GM12875 (cell line): Measurements from ENCODE around the gene OXCT1.

Experiments
- H3K4me3 ChIP-seq: one replicate; pipeline ENCODE4 v1.5.1; 2011; ENCODE audit warnings: low read depth, low read length, control low read depth
- CTCF ChIP-seq: IDR thresholded peaks from 2 replicates; pipeline ENCODE4 v1.5.1; 2011; ENCODE audit warnings: low read depth, mild to moderate bottlenecking, control low read depth, inconsistent platforms, low read length, moderate library complexity, borderline replicate concordance; ENCODE audit not compliant: insufficient read depth

The OXCT1 gene

GRCh38 chr5:41707853-41708603 is 162.2 kb downstream of the OXCT1 start:
- no peak overlapping the region for H3K4me3 ChIP-seq
- peak; percentile 34; the same call in 1 of the 2 replicates for TF ChIP-seq CTCF

DNA sequence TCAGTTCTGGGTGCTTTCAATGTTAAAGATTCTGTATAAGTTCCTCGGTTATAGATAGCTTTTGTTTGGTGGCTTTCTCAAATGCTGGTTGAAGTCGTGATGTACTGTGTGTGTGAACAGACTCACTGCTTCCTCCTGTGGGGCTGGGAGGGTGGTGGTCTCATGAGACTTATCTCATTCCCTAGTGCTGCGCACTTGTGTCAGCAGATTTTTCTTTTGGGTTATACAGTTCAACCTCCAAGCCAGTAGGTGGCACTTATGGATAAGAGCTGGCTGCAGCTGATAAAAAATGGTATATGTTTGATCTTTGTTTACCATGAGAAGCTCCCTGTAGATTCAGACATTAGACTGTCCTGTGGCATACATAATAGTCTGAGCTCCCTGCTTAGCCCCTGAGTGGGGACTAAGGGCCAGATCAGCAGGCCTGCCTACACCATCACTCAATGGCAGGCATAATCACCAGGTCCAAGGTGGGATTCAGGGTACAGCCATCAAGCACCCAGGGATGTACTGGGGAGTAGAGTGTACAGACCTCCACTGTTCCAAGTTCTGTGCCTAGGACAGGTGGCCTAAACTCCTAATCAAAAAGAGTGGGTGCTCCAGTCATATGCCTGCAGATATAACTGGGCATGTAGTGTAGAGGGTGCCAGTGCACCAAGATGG is 174.2 kb downstream of the OXCT1 start:
- H3K4me3 ChIP-seq = no peak overlapping the region
- peak; percentile 44; the same call in 1 of the 2 replicates for TF ChIP-seq CTCF

GRCh38 chr5:41686767-41687166 is 183.5 kb downstream of the OXCT1 start:
- TF ChIP-seq CTCF = no peak
- H3K4me3 ChIP-seq = no peak overlapping the region

GRCh38 chr5:41686191-41686590 is 184.0 kb downstream of the OXCT1 start:
- no peak for TF ChIP-seq CTCF

GRCh38 chr5:41683181-41683580 is 187.0 kb downstream of the OXCT1 start:
- no peak for TF ChIP-seq CTCF
- no peak overlapping the region for H3K4me3 ChIP-seq

More at GRCh38 chr5:41686191-41686590, 184.0 kb downstream of the OXCT1 start:
- no peak overlapping the region for H3K4me3 ChIP-seq

DNA sequence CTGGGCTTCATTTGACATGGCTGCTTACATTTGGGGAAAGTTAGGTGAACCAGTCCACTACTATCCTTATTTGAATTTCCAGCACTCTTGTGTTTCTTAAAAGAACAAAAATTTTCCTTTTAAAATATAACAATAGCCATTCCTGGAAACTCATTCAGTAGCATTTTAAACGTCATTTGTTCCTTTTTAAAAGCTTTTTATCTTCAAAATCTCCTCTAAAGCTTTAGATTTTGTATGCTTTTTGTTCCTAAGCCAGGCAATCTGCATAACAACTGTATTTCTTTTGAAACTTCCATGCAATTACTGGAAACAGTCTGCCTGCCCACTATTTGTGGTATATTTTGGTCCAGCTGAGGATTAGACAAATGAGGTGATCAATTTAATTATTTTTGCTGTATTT is 187.6 kb downstream of the OXCT1 start:
- no peak overlapping the region for H3K4me3 ChIP-seq
- no peak for TF ChIP-seq CTCF

- no peak overlapping the region for H3K4me3 ChIP-seq
- TF ChIP-seq CTCF = no peak
These were observed 188.4 kb downstream of the OXCT1 start for GRCh38 chr5:41681840-41682239.
